Neuronal stem cell (in vitro differentiated cells): ENCODE data around the gene PRR5.
"Not testable (repeated sequence)": the region's sequence is repeated elsewhere in the genome, so short reads cannot be mapped to it uniquely, and the experiment has no call there.

Source experiments
- DNase-seq: peaks from one replicate; pipeline ENCODE4 v3.0.0-alpha.2; 2013; ENCODE audit warnings: low spot score
- H2AFZ ChIP-seq: one replicate; pipeline ENCODE4 v1.6.1; 2013; ENCODE audit warnings: mild to moderate bottlenecking, low read length, inconsistent platforms
- H2AK5ac ChIP-seq: 2 replicates; pipeline ENCODE4 v1.6.1; 2013; ENCODE audit warnings: low read depth, mild to moderate bottlenecking, inconsistent platforms, low read length, moderate library complexity, mixed read lengths
- H2BK120ac ChIP-seq: 2 replicates; pipeline ENCODE4 v1.6.1; 2013; ENCODE audit warnings: low read depth, mild to moderate bottlenecking, inconsistent platforms, low read length, moderate library complexity, mixed read lengths
- H2BK12ac ChIP-seq: one replicate; pipeline ENCODE4 v1.6.1; 2013; ENCODE audit warnings: low read length, inconsistent platforms
- H2BK15ac ChIP-seq: 2 replicates; pipeline ENCODE4 v1.6.1; 2013; ENCODE audit warnings: mild to moderate bottlenecking, low read length, inconsistent platforms, mixed read lengths
- H2BK5ac ChIP-seq: one replicate; pipeline ENCODE4 v1.6.1; 2013; ENCODE audit warnings: inconsistent platforms, mild to moderate bottlenecking, low read length, moderate library complexity
- H3K14ac ChIP-seq: one replicate; pipeline ENCODE4 v1.6.1; 2013; ENCODE audit warnings: low read length, inconsistent platforms
- H3K18ac ChIP-seq: 2 replicates; pipeline ENCODE4 v1.6.1; 2013; ENCODE audit warnings: low read length, inconsistent platforms
- H3K23ac ChIP-seq: 2 replicates; pipeline ENCODE4 v1.6.1; 2013; ENCODE audit warnings: low read depth, mild to moderate bottlenecking, mixed read lengths, low read length, inconsistent platforms; ENCODE audit not compliant: poor library complexity
- H3K27ac ChIP-seq: replicated peaks from 3 replicates; pipeline ENCODE4 v1.5.1; 2013; ENCODE audit warnings: low read length, inconsistent platforms
- H3K27me3 ChIP-seq, 3 experiments: 2 replicates each; pipeline ENCODE4 v1.6.1; 2013; ENCODE audit warnings: low read length in 3 of 3, mild to moderate bottlenecking in 2 of 3, inconsistent platforms in 1 of 3, low read depth in 1 of 3, mixed read lengths in 1 of 3, moderate library complexity in 1 of 3; ENCODE audit not compliant: control insufficient read depth in 3 of 3, insufficient read depth in 3 of 3
- H3K36me3 ChIP-seq, 2 donors: replicated peaks in 1 of 2; 2 replicates each; pipeline ENCODE4 v1.6.1; 2013; ENCODE audit warnings: low read length in 2 of 2; ENCODE audit not compliant: control insufficient read depth in 2 of 2, insufficient read depth in 2 of 2
- H3K4ac ChIP-seq: 2 replicates; pipeline ENCODE4 v1.6.1; 2013; ENCODE audit warnings: inconsistent platforms, mild to moderate bottlenecking, low read length, moderate library complexity
- H3K4me1 ChIP-seq, 2 donors: 1 replicate in 1 of 2; 2 replicates in 1 of 2; pipeline ENCODE4 v1.6.1; 2013; ENCODE audit warnings: low read length in 2 of 2, low read depth in 1 of 2; ENCODE audit not compliant: control insufficient read depth in 2 of 2, insufficient read depth in 1 of 2
- H3K4me2 ChIP-seq: one replicate; pipeline ENCODE4 v1.6.1; 2013; ENCODE audit warnings: mild to moderate bottlenecking, low read length, inconsistent platforms; ENCODE audit not compliant: insufficient read depth, poor library complexity, severe bottlenecking
- H3K4me3 ChIP-seq, 2 donors: 2 replicates each; pipeline ENCODE4 v1.5.1; 2013; ENCODE audit warnings: low read length in 2 of 2, mild to moderate bottlenecking in 2 of 2, inconsistent platforms in 1 of 2, moderate library complexity in 1 of 2
- H3K79me1 ChIP-seq: one replicate; pipeline ENCODE4 v1.6.1; 2013; ENCODE audit warnings: low read depth, mild to moderate bottlenecking, inconsistent platforms, low read length, moderate library complexity
- H3K9ac ChIP-seq: one replicate; pipeline ENCODE4 v1.6.1; 2013; ENCODE audit warnings: mild to moderate bottlenecking, low read depth, low read length, inconsistent platforms; ENCODE audit not compliant: poor library complexity
- H3K9me3 ChIP-seq, 2 donors: replicated peaks in 1 of 2; 2 replicates each; pipeline versions ENCODE3 to v1.6.1; 2013; ENCODE audit warnings: low read length in 2 of 2, mild to moderate bottlenecking in 2 of 2, inconsistent platforms in 1 of 2, low read depth in 1 of 2, mixed read lengths in 1 of 2, moderate library complexity in 1 of 2; ENCODE audit not compliant: control insufficient read depth in 2 of 2, insufficient read depth in 1 of 2
- H4K8ac ChIP-seq: one replicate; pipeline ENCODE4 v1.6.1; 2013; ENCODE audit warnings: low read depth, mild to moderate bottlenecking, inconsistent platforms, low read length, moderate library complexity
- H4K91ac ChIP-seq: one replicate; pipeline ENCODE4 v1.6.1; 2013; ENCODE audit warnings: low read length, low read depth, mild to moderate bottlenecking, inconsistent platforms; ENCODE audit not compliant: poor library complexity
- WGBS, 2 donors: extraction: QIAGEN DNeasy Blood & Tissue Kit; methylation state at CpG; one replicate each; pipeline ENCODE4 v1.1.7; 2013; ENCODE audit warnings: missing lambda C conversion rate in 2 of 2, mixed read lengths in 1 of 2; ENCODE audit not compliant: insufficient read length in 2 of 2, insufficient replicate concordance in 1 of 2; ENCODE audit errors: extremely low coverage in 2 of 2; 5-methylcytosine and 5-hydroxymethylcytosine counted together

Gene PRR5

DNA sequence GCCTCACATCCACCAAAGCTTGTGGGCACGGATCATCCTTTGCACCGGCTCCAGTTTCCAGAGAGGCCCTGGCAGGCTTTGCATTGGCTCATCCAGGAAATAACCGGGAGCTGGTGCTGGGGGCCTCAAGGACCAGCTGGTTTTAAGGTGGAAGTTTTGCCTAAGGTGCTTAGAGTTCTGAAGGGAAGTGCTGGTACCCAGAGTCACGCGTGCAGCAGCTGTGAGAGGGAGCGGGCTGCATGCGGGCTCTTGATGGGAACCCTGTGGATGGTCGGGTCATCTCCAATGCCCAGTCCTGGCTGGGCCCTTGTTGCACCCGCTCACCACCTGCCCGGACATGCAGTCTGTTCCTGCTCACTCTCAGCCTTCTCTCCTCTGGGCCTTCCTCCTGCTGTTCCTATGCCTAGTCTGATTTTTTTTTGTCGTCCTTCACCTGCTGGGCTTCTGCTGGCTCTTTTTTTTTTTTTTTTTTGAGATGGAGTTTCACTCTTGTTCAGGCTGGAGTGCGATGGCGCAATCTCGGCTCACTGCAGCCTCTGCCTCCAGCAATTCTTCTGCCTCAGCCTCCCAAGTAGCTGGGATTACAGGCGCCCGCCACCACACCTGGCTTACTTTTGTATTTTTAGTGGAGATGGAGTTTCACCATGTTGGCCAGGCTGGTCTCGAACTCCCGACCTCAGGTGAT is 24.0 kb upstream of the PRR5 start:
- Histone ChIP-seq H3K79me1 (no peaks in the 10 kb centered on the region), H3K36me3 (no peaks in the 10 kb centered on the region), H3K27me3 (no peaks in the 10 kb centered on the region), H2AK5ac (peak overlapping the region; percentile 64), H3K4me1 (peaks cover 3 to 7% of the 10 kb centered on the region in 2 donors), H3K14ac (no peak overlapping the region), H3K18ac (peak overlapping the region; percentile 33), H3K9ac (no peak overlapping the region), H4K8ac (no peak overlapping the region), H2BK12ac (no peak overlapping the region), H2BK5ac (no peak overlapping the region), H3K4me2 (no peak overlapping the region), H3K27ac (no peak overlapping the region), H2BK15ac (no peak overlapping the region), H3K9me3 (no peaks in the 10 kb centered on the region), H2AFZ (no peak overlapping the region), H2BK120ac (no peak overlapping the region), H3K23ac (no peak overlapping the region), H3K4me3 (no peak overlapping the region), H3K4ac (no peak overlapping the region), H4K91ac (no peak overlapping the region)
- WGBS, 2 donors, result no CpG with 5 or more reads among the region's 18 CpGs
- DNase-seq, result no peak

DNA sequence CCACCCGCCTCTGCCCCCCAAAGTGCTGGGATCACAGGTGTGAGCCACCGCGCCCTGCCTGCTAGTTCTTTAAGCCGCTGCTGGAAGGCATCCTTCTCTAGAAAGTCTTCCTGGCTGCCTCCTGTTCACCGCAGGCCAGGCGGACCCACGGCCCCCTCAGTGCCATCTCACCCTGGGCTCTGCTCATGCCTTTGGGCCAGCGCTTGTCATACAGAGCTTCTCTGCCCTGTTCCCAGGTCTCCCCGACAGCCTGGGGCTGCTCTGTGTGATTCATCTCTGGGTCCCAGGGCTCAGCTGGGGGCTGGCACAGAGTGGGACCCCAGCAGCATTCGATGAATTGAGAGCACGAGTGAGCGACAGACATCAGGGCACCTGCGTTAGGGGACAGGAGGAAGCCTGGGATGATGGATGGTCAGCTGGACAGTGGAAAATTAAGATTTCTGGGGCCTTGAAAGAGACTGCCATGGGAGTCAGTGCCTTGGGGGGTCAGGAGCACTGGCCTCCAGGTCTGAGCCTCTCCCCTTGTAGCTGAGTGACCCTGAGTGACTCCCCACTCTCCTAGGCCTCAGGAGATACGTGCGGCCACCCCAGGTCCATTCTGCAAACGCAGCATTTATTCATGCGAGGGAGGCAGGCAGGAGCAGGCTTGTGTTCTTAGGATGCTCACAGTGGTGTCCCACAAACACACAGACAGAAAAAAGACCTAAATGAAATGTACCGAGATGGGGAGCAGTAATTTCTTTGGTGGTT is 23.3 kb upstream of the PRR5 start:
- Histone ChIP-seq H3K36me3 (no peaks in the 10 kb centered on the region), H2AK5ac (no peak overlapping the region), H3K4me3 (no peak overlapping the region), H3K4me2 (no peak overlapping the region), H2AFZ (no peak overlapping the region), H3K4me1 (peaks cover 3 to 7% of the 10 kb centered on the region in 2 donors), H3K23ac (peak overlapping the region; percentile 76), H2BK12ac (no peak overlapping the region), H4K91ac (no peak overlapping the region), H3K79me1 (no peaks in the 10 kb centered on the region), H2BK15ac (no peak overlapping the region), H3K9me3 (no peaks in the 10 kb centered on the region), H3K18ac (peak overlapping the region; percentile 65), H3K4ac (no peak overlapping the region), H3K14ac (peak overlapping the region; percentile 77), H3K9ac (no peak overlapping the region), H3K27me3 (no peaks in the 10 kb centered on the region), H3K27ac (no peak overlapping the region), H2BK5ac (no peak overlapping the region), H4K8ac (no peak overlapping the region), H2BK120ac (no peak overlapping the region)
- DNase-seq, result no peak
- no CpG with 5 or more reads among the region's 18 CpGs for WGBS, 2 donors

DNA sequence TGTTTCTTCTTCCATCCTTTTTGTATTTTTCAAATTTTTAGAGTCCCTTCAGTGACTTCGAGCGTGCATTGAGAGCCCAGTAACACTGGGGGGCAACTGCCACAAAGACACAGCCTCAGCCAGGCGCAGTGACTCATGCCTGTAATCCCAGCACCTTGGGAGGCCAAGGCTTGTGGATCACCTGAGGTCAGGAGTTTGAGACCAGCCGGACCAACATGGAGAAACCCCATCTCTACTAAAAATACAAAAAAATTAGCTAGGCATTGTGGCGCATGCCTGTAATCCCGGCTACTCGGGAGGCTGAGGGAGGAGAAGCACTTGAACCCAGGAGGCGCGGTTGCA is 22.7 kb upstream of the PRR5 start:
- not testable (repeated sequence) for H3K4ac ChIP-seq, H2BK5ac ChIP-seq, H3K36me3 ChIP-seq, H3K27me3 ChIP-seq, H3K14ac ChIP-seq, H2AFZ ChIP-seq, H4K8ac ChIP-seq, H2BK120ac ChIP-seq, H2AK5ac ChIP-seq, H3K27ac ChIP-seq, H3K79me1 ChIP-seq, H3K4me3 ChIP-seq, H3K9ac ChIP-seq, H2BK12ac ChIP-seq, H3K18ac ChIP-seq, H3K9me3 ChIP-seq, H3K4me2 ChIP-seq, H3K4me1 ChIP-seq, H3K23ac ChIP-seq, H4K91ac ChIP-seq, DNase-seq, H2BK15ac ChIP-seq
- WGBS, 2 donors, result no CpG with 5 or more reads among the region's 9 CpGs

DNA sequence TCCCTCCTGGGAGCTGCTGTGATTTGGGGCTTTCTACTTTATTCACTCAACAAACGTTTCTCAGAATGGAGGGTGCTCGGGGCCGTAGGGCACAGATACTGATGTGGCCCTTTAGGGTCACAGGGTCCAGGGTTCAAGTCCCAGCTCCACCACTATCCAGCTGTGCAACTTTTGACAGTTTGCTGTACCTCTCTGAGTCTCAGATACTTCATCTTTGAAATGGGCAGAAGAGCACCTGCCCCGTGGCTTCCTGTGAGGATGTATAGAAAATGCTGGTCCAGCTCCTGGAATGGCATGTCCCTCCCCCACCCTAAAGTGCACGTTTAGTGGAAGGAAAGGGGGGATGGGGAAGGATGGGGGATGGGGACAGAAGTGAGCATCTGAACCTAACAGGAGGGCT is 21.9 kb upstream of the PRR5 start:
- Histone ChIP-seq H2BK5ac (peak overlapping the region; percentile 85), H3K4me3 (no peak overlapping the region), H3K9me3 (peaks cover 0 to under 1% of the 10 kb centered on the region in 2 donors), H2AK5ac (peak overlapping the region; percentile 97), H2BK120ac (peak overlapping the region; percentile 58), H3K9ac (no peak overlapping the region), H2AFZ (no peak overlapping the region), H3K4me1 (peaks cover 5 to 12% of the 10 kb centered on the region in 2 donors), H3K4ac (no peak overlapping the region), H3K23ac (no peak overlapping the region), H3K27ac (no peak overlapping the region), H3K18ac (peak overlapping the region; percentile 89), H3K14ac (no peak overlapping the region), H4K91ac (no peak overlapping the region), H2BK12ac (peak overlapping the region; percentile 52), H3K36me3 (no peaks in the 10 kb centered on the region), H3K4me2 (no peak overlapping the region), H2BK15ac (peak overlapping the region; percentile 82), H3K79me1 (no peaks in the 10 kb centered on the region), H3K27me3 (no peaks in the 10 kb centered on the region), H4K8ac (no peak overlapping the region)
- DNase-seq, result no peak
- WGBS, 2 donors, result no CpG with 5 or more reads among the region's 5 CpGs
